HepG2 (cell line): ENCODE data around the gene ZCCHC17.

ENCODE experiments used
- JUND ChIP-seq: sonication (generic); formaldehyde crosslinking; IDR thresholded peaks from 2 replicates; pipeline ENCODE4 v1.8.0; 2022; ENCODE audit warnings: mild to moderate bottlenecking, missing genetic modification reagents
- TF ChIP-seq, protein P1 (sequence below): sonication (generic); formaldehyde crosslinking; IDR thresholded peaks from 2 replicates; pipeline ENCODE4 v1.4.0; 2020; ENCODE audit warnings: missing genetic modification reagents, borderline replicate concordance

DNA sequence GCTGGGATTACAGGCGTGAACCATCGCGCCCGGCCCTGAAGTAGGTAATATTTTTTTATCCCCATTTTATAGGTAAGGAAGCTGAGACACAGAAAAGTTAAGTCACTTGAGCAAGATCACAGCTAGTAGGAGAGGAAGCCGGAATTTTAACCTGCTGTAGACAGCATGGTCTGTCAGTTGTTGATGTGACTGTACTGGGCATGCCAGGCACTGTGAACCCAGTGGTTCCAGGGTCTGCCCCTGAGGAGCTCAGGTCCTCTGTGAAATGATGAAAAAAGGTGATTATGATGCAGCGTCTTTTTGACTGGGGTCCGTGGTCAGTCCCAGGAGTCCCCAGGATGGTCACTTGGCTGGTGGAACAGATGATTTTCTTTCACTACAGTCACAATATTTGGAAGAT, 92.8 kb downstream of the ZCCHC17 start:
- TF ChIP-seq, protein P1, sequence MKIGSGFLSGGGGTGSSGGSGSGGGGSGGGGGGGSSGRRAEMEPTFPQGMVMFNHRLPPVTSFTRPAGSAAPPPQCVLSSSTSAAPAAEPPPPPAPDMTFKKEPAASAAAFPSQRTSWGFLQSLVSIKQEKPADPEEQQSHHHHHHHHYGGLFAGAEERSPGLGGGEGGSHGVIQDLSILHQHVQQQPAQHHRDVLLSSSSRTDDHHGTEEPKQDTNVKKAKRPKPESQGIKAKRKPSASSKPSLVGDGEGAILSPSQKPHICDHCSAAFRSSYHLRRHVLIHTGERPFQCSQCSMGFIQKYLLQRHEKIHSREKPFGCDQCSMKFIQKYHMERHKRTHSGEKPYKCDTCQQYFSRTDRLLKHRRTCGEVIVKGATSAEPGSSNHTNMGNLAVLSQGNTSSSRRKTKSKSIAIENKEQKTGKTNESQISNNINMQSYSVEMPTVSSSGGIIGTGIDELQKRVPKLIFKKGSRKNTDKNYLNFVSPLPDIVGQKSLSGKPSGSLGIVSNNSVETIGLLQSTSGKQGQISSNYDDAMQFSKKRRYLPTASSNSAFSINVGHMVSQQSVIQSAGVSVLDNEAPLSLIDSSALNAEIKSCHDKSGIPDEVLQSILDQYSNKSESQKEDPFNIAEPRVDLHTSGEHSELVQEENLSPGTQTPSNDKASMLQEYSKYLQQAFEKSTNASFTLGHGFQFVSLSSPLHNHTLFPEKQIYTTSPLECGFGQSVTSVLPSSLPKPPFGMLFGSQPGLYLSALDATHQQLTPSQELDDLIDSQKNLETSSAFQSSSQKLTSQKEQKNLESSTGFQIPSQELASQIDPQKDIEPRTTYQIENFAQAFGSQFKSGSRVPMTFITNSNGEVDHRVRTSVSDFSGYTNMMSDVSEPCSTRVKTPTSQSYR, result no peak
- TF ChIP-seq JUND (CRISPR knock-in tag), result no peak
